Endothelial cell (in vitro differentiated cells): Measurements from ENCODE around the gene ADAMTS8. TPM values are rescaled to one million over a fixed set of nuclear protein-coding genes. Genes with fewer than 3 reads are reported as not detected.

Source experiments
- DNase-seq: peaks from one replicate; pipeline ENCODE4 v3.0.0; 2021; ENCODE audit warnings: low spot score
- H3K27ac Mint-ChIP-seq: one replicate; pipeline ENCODE4 v1.8.0; 2021; ENCODE audit warnings: mixed read lengths, inconsistent platforms; ENCODE audit not compliant: unreplicated experiment
- H3K27me3 Mint-ChIP-seq: one replicate; pipeline ENCODE4 v1.8.0; 2021; ENCODE audit warnings: mild to moderate bottlenecking, moderate library complexity, mixed read lengths, inconsistent platforms; ENCODE audit not compliant: unreplicated experiment
- H3K36me3 Mint-ChIP-seq: one replicate; pipeline ENCODE4 v1.8.0; 2021; ENCODE audit warnings: mild to moderate bottlenecking, low read depth, mixed read lengths, inconsistent platforms; ENCODE audit not compliant: unreplicated experiment
- H3K4me1 Mint-ChIP-seq: one replicate; pipeline ENCODE4 v1.8.0; 2021; ENCODE audit warnings: mild to moderate bottlenecking, mixed read lengths, inconsistent platforms; ENCODE audit not compliant: unreplicated experiment
- H3K4me3 Mint-ChIP-seq: one replicate; pipeline ENCODE4 v1.8.0; 2021; ENCODE audit warnings: mild to moderate bottlenecking, mixed read lengths, inconsistent platforms; ENCODE audit not compliant: unreplicated experiment
- H3K9me3 Mint-ChIP-seq: one replicate; pipeline ENCODE4 v1.8.0; 2021; ENCODE audit warnings: mixed read lengths, inconsistent platforms; ENCODE audit not compliant: unreplicated experiment
- total RNA-seq: library from RNA; stranded (reverse); fragmentation: NEBNext Ultra II Directional; extraction: Animal tissue kit (Norgen Biotek cat#: 25700); gene quantifications from one replicate; pipeline ENCODE4 v1.2.1, GENCODE V29; 2021; ENCODE audit not compliant: unreplicated experiment
- TF ChIP-seq, protein P1 (sequence below): fragments of 200-600 bp; sonication (generic); IDR thresholded peaks from one replicate; pipeline ENCODE4 v1.5.0; 2021; ENCODE audit warnings: antibody characterized with exemption; ENCODE audit not compliant: unreplicated experiment

The ADAMTS8 gene
- total RNA-seq, 1 donor from 2014 or later: 0.31 TPM

- DNase-seq: no peak
- Mint-ChIP-seq H3K4me3 (no peak overlapping the region), H3K27ac (peak overlapping the region; percentile 13), H3K27me3 (no peaks in the 10 kb centered on the region), H3K4me1 (peaks cover 8% of the 10 kb centered on the region), H3K36me3 (no peaks in the 10 kb centered on the region), H3K9me3 (no peaks in the 10 kb centered on the region)
- TF ChIP-seq, protein P1, sequence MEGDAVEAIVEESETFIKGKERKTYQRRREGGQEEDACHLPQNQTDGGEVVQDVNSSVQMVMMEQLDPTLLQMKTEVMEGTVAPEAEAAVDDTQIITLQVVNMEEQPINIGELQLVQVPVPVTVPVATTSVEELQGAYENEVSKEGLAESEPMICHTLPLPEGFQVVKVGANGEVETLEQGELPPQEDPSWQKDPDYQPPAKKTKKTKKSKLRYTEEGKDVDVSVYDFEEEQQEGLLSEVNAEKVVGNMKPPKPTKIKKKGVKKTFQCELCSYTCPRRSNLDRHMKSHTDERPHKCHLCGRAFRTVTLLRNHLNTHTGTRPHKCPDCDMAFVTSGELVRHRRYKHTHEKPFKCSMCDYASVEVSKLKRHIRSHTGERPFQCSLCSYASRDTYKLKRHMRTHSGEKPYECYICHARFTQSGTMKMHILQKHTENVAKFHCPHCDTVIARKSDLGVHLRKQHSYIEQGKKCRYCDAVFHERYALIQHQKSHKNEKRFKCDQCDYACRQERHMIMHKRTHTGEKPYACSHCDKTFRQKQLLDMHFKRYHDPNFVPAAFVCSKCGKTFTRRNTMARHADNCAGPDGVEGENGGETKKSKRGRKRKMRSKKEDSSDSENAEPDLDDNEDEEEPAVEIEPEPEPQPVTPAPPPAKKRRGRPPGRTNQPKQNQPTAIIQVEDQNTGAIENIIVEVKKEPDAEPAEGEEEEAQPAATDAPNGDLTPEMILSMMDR: no peak
Measured at GRCh38 chr11:130411223-130411622, 17.2 kb downstream of the ADAMTS8 start.

DNA sequence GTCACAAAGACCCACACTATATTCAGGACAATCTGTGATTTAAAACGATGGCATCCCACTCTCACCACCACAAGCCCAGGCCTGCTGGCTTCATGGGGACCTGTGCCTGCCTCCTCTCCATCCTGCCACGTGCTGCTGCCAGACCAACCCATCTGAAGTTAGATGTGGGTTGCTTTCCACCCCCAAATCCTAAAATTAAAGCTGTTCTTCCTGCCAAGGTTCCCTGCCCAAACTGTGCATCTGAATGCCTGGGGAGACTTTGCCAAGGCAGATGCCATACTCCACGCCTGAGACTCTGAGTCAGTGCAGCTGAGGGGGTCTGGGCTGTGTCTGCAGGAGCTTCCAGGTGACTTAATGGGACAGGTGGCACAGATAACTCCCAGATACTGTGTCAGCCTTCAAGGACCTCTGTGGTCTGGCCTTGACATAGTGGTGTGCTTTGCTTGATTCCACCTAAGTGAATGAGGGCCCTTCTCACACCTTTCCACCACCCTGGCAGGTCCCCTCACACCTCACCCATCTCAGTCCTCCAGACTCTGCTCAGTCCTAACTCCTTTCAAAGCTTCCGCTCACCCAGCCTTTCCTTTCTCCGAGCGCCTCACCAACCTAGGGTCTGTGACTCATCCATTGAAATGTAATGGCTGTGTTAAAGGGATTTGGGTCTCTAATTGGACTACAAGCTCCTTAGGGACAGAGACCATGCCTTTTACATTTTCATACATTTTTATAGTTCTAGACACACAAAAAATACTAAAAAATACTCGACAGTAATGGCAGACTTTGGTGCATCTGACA lies 18.6 kb downstream of the ADAMTS8 start:
- H3K36me3 Mint-ChIP-seq: no peaks in the 10 kb centered on the region
- no peak overlapping the region for H3K27ac Mint-ChIP-seq
- H3K27me3 Mint-ChIP-seq: no peaks in the 10 kb centered on the region
- no peaks in the 10 kb centered on the region for H3K9me3 Mint-ChIP-seq
- H3K4me3 Mint-ChIP-seq: no peak overlapping the region
- H3K4me1 Mint-ChIP-seq: peaks cover 8% of the 10 kb centered on the region
- TF ChIP-seq, protein P1: no peak
- no peak for DNase-seq

DNA sequence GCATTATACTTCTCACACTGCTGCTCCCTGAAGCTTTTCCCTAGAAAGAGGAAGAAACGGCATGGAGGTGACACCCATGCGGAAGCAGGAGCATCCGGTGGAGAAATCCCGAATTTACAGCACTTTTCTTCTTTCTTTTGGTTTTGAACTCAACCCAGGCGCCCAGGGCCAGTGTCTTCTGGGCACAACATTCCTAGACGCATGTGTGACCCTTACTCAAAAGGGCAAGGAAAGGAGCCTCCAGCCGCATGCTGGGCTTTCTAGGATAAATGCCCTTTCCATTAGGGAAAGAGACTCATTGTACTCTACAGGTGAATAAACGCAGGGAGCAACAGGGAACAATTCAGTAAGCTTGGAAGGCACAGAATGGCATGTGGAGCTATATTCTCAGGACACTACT lies 19.5 kb downstream of the ADAMTS8 start:
- Mint-ChIP-seq H3K9me3 (no peaks in the 10 kb centered on the region), H3K36me3 (no peaks in the 10 kb centered on the region), H3K27me3 (no peaks in the 10 kb centered on the region), H3K27ac (no peak overlapping the region), H3K4me1 (peaks cover 4% of the 10 kb centered on the region), H3K4me3 (no peak overlapping the region)
- TF ChIP-seq, protein P1: no peak
- DNase-seq: no peak

DNA sequence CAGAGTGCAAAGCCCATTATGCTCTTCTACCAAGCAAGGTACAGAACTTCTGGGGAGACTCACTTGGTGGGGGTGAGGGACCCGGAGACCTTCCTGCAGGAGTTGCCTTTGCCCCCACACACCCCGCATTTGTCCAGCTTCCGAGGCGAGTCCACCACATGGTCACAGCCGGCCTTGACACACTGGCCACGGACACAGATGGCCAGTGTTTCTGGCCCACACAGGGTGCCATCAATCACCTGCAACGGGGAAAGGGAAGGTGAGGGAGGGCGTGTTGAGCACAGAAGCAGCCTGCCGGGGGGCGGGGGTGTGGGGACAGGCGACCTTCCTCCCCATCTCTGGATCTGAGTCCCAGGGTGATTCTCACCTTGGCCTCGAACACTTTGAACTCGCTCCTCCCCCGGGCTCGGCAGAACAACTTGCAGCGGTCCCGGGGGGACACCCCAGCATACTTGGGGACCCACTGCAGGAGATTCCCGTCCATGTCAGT lies 20.0 kb downstream of the ADAMTS8 start:
- no peak overlapping the region for H3K27ac Mint-ChIP-seq
- H3K9me3 Mint-ChIP-seq: no peaks in the 10 kb centered on the region
- no peaks in the 10 kb centered on the region for H3K27me3 Mint-ChIP-seq
- peaks cover 4% of the 10 kb centered on the region for H3K4me1 Mint-ChIP-seq
- H3K4me3 Mint-ChIP-seq: no peak overlapping the region
- H3K36me3 Mint-ChIP-seq: no peaks in the 10 kb centered on the region
- DNase-seq: no peak
- TF ChIP-seq, protein P1: no peak

GRCh38 chr11:130407978-130408377 lies 20.4 kb downstream of the ADAMTS8 start:
- Mint-ChIP-seq H3K36me3 (no peaks in the 10 kb centered on the region), H3K4me3 (no peak overlapping the region), H3K27me3 (no peaks in the 10 kb centered on the region), H3K4me1 (peaks cover 8% of the 10 kb centered on the region), H3K27ac (no peak overlapping the region), H3K9me3 (no peaks in the 10 kb centered on the region)
- DNase-seq: no peak
- TF ChIP-seq, protein P1: no peak
